ENCODE measurements around the gene CDYL. TPM values are rescaled to one million over a fixed set of nuclear protein-coding genes. Genes with fewer than 3 reads are reported as not detected.

CDYL gene
- total RNA-seq, 1 experiment from 2014 or later = 38.4 TPM

GRCh38 chr6:4774715-4775493 is 1.3 kb upstream of the CDYL start:
- H2AFZ ChIP-seq (ENCODE audit: low read length) = peak overlapping the region; percentile 70

DNA sequence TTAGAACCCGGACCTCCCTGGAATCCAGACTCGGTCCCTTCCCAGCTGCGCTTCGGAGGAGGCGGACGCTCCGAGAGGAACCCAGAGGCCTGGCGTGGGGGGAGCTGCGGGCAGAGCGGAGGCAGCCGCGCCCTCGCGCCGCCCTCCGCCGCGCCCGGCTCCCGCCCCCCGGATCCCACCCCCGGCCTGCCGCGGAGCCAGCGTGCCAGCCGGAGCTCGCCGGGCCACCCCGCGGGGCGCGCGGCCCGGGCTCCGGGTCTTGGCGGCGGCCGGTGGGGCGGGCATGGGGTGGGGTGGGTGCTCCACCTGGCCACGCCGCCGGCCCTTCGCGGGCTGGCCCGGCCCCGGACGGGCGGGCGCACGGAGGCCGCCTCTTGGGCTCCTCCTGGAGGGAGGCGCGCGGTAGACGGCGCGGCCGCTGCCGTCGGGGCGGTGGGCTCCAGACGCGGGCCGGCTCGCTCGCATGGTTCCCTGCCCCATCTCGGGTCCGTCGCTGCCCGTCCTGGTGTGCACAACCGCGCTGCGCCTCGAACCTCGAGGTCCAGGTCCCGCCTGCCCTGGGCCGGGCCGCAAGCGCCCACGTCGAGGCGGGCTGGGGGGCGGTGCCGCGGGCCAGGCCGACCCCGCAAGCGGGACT is 592 bp upstream of the CDYL start:
- POLR2A ChIA-PET (ENCODE audit: unreplicated experiment) = interaction anchor here (0.5 kb wide), 1 partner anchor 372 kb away, joined by 3 read pairs; no protein-coding TSS in a partner anchor
- H3K4me1 ChIP-seq (ENCODE audit: insufficient read depth, low read length) = peaks cover 2% of the 10 kb centered on the region; the same call in 1 of the 2 replicates
- no peaks in the 10 kb centered on the region for H3K9me2 ChIP-seq (replicated peaks; ENCODE audit: low read length)
- ATAC-seq = peak; percentile 79
- H3K4me2 ChIP-seq (ENCODE audit: low read length) = peak overlapping the region; percentile 76
- H3K27me3 ChIP-seq (ENCODE audit: low read length) = no peaks in the 10 kb centered on the region
- CTCF ChIA-PET = interaction anchor here (0.6 to 0.7 kb wide), 3 partner anchors 115 to 462 kb away, joined by 4 to 11 read pairs (median 4); no protein-coding TSS in a partner anchor
- DNase-seq = peak; percentile 84
- intact Hi-C loops (cut with micrococcal nuclease) = loop anchor here (5.0 to 10.0 kb wide), 3 partner anchors 128 to 461 kb away; no protein-coding TSS in a partner anchor
- peaks cover 36% of the 10 kb centered on the region for H3K79me2 ChIP-seq (ENCODE audit: low read length)
- peak overlapping the region; percentile 39; the same call in 1 of the 2 replicates for H3K27ac ChIP-seq (ENCODE audit: low read length)
- no peaks in the 10 kb centered on the region for H3F3A ChIP-seq (ENCODE audit: low read length, unreplicated experiment)
- H3K36me3 ChIP-seq (ENCODE audit: low read depth, low read length) = peaks cover 10% of the 10 kb centered on the region; the same call in 1 of the 2 replicates
- peaks cover 19% of the 10 kb centered on the region for H4K20me1 ChIP-seq (ENCODE audit: low read length)
- TF ChIP-seq CTCF (conservative IDR thresholded peaks at IDR 0.05; ENCODE audit: low read depth, low read length) (peak; percentile 29; the same call in 1 of the 2 replicates), EZH2phosphoT487 (IDR thresholded peaks at IDR 0.05; ENCODE audit: borderline replicate concordance, low read length) (no peak), EZH2 (IDR thresholded peaks at IDR 0.05; ENCODE audit: low read length, unreplicated experiment) (no peak)
- peaks cover 8% of the 10 kb centered on the region for H3K9me3 ChIP-seq (ENCODE audit: low read length)
- H3K4me3 ChIP-seq (ENCODE audit: low read length) = peak overlapping the region; percentile 68
- H2AFZ ChIP-seq (ENCODE audit: low read length) = peak overlapping the region; percentile 73
- H3K9ac ChIP-seq (ENCODE audit: low read length) = peak overlapping the region; percentile 62
- no TSS peak for BruUV-seq (replicated peaks)

More at GRCh38 chr6:4774715-4775493, 1.3 kb upstream of the CDYL start:
- no peak for DNase-seq
- Histone ChIP-seq H3K9me2 (replicated peaks; ENCODE audit: low read length) (no peaks in the 10 kb centered on the region), H3K4me3 (ENCODE audit: low read length) (peak overlapping the region; percentile 48), H3K9me3 (ENCODE audit: low read length) (peaks cover 8% of the 10 kb centered on the region), H3K4me2 (ENCODE audit: low read length) (peak overlapping the region; percentile 76), H4K20me1 (ENCODE audit: low read length) (peaks cover 17% of the 10 kb centered on the region; the same call in 1 of the 2 replicates), H3K9ac (ENCODE audit: low read length) (peak overlapping the region; percentile 24), H3K27me3 (ENCODE audit: low read length) (no peaks in the 10 kb centered on the region), H3K79me2 (ENCODE audit: low read length) (peaks cover 29% of the 10 kb centered on the region), H3K27ac (ENCODE audit: low read length) (no peak overlapping the region), H3K36me3 (ENCODE audit: low read depth, low read length) (peaks cover 10% of the 10 kb centered on the region; the same call in 1 of the 2 replicates), H3K4me1 (ENCODE audit: insufficient read depth, low read length) (no peaks in the 10 kb centered on the region), H3F3A (ENCODE audit: low read length, unreplicated experiment) (no peaks in the 10 kb centered on the region)
- TF ChIP-seq EZH2phosphoT487 (IDR thresholded peaks at IDR 0.05; ENCODE audit: borderline replicate concordance, low read length) (no peak), EZH2 (IDR thresholded peaks at IDR 0.05; ENCODE audit: low read length, unreplicated experiment) (no peak), CTCF (conservative IDR thresholded peaks at IDR 0.05; ENCODE audit: low read depth, low read length) (no peak)
- ChIA-PET POLR2A (ENCODE audit: unreplicated experiment) (interaction anchor here (0.5 kb wide), 1 partner anchor 372 kb away, joined by 3 read pairs; no protein-coding TSS in a partner anchor), CTCF (interaction anchor here (0.6 to 0.7 kb wide), 3 partner anchors 114 to 461 kb away, joined by 4 to 11 read pairs (median 4); no protein-coding TSS in a partner anchor)
- TSS peak; percentile 68 for BruUV-seq (replicated peaks)
- ATAC-seq = no peak
- intact Hi-C loops (cut with micrococcal nuclease) = loop anchor here (5.0 to 10.0 kb wide), 3 partner anchors 128 to 460 kb away; no protein-coding TSS in a partner anchor

All from PC-3 (cell line).